ENCODE results near the gene MS4A4E.
"Not testable (repeated sequence)": the region's sequence is repeated elsewhere in the genome, so short reads cannot be mapped to it uniquely, and the experiment has no call there.

GRCh38 chr11:60201334-60201733, 41.6 kb downstream of the MS4A4E start:
- not testable (repeated sequence) for TF ChIP-seq CTCF (conservative IDR thresholded peaks at IDR 0.05); EZH2 (IDR thresholded peaks at IDR 0.05; ENCODE audit: low read depth)

Data from PC-9 (cell line).